C4-2B (cell line): ENCODE results near the gene FOXO3.
A peak's percentile ranks its signal among the peaks of the same experiment; 100 is the strongest.

Experiments used
- H3K27ac ChIP-seq: fragments of 450-650 bp; 2 replicates; pipeline ENCODE4 v1.5.1; 2017
- CTCF ChIP-seq: fragments of 450-650 bp; conservative IDR thresholded peaks from 2 replicates; pipeline ENCODE4 v1.5.1; 2017; ENCODE audit warnings: mild to moderate bottlenecking
- ZFX ChIP-seq: fragments of 450-650 bp; IDR thresholded peaks from 2 replicates; pipeline ENCODE4 v1.6.1; 2017

The FOXO3 gene

GRCh38 chr6:108698593-108699289 lies 138.0 kb downstream of the FOXO3 start:
- TF ChIP-seq CTCF (no peak), ZFX (no peak)
- H3K27ac ChIP-seq: no peak overlapping the region

GRCh38 chr6:108699290-108700041 lies 138.7 kb downstream of the FOXO3 start:
- TF ChIP-seq ZFX (no peak), CTCF (no peak)

GRCh38 chr6:108702106-108702851 lies 141.6 kb downstream of the FOXO3 start:
- no peak for TF ChIP-seq CTCF
- no peak for TF ChIP-seq ZFX
- H3K27ac ChIP-seq: no peak overlapping the region

More at GRCh38 chr6:108699290-108700041, 138.7 kb downstream of the FOXO3 start:
- H3K27ac ChIP-seq: no peak overlapping the region

GRCh38 chr6:108706649-108707048 lies 145.9 kb downstream of the FOXO3 start:
- H3K27ac ChIP-seq: peak overlapping the region; percentile 74
- TF ChIP-seq ZFX (no peak), CTCF (no peak)

- TF ChIP-seq ZFX: no peak
- no peak for TF ChIP-seq CTCF
- peak overlapping the region; percentile 74 for H3K27ac ChIP-seq
Measured at GRCh38 chr6:108707328-108707976, 146.7 kb downstream of the FOXO3 start.

- TF ChIP-seq CTCF: no peak
- no peak for TF ChIP-seq ZFX
- H3K27ac ChIP-seq: peak overlapping the region; percentile 25; the same call in 1 of the 2 replicates
Measured at GRCh38 chr6:108710030-108710429, 149.3 kb downstream of the FOXO3 start.
